AML-193 (cell line): ENCODE measurements around the gene IL17B.

ENCODE experiments used
- DNase-seq, 2 experiments: peaks; one replicate each; lab custom pipeline; 2025; lab: John Stamatoyannopoulos, UW

IL17B gene

DNA sequence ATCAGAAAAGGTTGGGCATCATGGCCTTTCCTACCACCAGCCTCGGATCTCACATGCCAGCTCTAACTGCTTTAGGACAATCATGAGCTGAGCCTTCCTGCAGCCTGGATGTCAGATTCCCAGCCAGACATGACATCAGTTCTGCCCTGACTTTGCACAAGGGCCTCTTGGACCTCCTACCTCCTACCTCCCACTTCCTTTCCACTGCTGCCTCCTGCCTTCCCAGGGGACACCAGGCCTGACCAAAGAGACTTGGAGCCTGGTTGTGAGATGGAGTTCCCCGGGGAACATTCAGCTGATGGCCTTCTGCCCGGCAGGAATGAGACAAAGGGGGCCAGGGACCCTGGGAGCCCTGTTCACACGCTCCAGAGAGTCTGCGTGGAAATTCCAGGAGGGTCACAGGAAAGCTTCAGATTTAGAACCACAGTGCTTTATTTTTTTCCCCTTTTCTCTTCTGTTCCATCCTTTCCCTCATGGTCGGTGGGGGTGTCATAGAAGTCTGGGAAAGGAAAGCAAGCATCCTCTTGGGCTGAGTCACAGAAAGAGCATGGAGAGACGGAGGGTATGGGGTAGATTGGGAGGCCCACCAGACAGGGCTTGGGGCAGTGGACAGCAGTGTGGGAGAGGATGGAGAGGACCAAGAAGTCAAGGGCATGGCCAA is 35.4 kb upstream of the IL17B start:
- DNase-seq, result no peak

DNA sequence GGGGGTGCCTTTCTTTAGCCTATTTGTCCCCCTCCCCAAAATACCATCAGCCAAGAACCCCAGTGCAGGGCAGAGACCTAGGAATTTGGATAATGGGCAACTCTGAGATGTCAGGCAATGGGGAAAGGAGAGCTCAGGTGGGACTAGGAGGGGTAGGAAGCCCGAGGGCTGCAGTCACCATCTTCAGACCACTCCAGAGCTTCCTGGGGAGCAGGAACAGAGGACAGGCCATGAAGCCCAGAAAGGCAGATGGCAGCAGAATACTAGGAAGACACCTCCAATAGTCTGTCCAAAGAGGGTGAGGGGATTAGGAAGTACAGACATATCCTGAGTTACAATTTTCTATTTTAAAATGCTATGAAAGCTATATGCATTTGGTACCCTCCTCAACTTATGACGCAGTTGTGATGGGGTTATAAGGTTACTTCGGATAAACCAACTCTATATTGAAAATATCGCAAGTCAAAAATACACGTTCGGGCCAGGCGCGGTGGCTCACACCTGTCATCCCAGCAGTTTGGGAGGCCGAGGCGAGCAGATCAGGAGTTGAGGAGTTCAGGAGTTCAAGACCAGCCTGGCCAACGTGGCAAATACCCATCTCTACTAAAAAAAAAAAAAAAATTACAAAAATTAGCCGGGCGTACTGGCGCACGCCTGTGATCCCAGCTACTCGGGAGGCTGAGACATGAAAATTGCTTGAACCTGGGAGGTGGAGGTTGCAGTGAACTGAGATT is 34.6 kb upstream of the IL17B start:
- DNase-seq, result no peak

- DNase-seq, result no peak
Measured at GRCh38 chr5:149412783-149413476, 33.8 kb upstream of the IL17B start.

- DNase-seq, result no peak
Measured at GRCh38 chr5:149411738-149412519, 32.8 kb upstream of the IL17B start.

- no peak for DNase-seq
Measured at GRCh38 chr5:149410721-149411432, 31.8 kb upstream of the IL17B start.

DNA sequence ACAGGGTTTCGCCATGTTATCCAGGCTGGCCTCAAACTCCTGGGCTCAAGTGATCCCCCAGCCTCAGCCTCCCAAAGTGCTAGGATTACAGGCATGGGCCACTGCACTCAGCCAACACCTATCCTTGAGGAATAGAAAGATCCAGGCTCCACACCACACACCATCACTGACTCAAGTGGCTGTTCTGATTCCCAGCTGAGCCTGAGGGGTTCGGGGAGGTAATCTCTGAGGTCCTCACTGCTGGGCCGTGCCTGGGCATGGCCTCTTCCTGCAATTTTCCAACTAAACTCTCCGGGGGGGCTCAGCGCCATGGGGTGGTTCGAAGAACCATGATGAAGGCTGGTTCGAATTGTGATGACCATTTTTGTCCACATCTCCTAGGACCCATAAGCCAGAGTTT is 31.0 kb upstream of the IL17B start:
- no peak for DNase-seq

DNA sequence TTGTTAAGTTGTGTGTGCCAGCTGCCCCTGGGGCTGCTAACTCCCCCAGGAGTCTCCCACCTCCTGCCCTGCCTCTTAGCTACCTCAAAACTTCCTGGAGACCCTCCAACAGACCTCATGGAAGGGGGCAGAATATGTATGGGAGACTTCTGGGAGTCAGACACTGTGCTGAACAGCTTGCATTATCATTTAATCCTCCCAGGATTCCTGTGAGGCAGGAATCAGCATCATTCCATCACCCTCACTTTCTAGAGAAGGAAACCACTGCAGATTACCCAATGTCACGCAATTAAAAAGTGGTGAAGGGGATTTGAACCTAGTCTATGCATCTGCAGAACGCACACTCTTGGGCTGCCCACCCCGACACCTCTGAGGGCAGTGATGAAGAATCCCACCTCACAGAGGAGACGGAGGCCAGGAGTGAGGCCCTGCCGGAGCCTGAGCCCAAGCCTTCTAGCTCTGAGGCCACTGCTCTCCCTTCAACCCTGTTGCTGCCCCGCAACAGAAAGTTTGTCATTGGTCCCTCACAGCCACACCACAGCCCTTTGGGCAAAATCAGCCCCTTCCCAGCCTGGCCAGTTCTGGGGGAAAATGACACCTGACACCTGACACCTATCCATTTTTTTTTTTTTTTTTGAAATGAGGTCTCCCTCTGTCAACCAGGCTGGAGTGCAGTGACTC is 30.3 kb upstream of the IL17B start:
- DNase-seq, result no peak

GRCh38 chr5:149408252-149409099 is 29.4 kb upstream of the IL17B start:
- DNase-seq, result no peak

- no peak for DNase-seq
Measured at GRCh38 chr5:149407323-149408251, 28.5 kb upstream of the IL17B start.

- no peak for DNase-seq
Measured at GRCh38 chr5:149406979-149407306, 27.9 kb upstream of the IL17B start.

- no peak for DNase-seq
Measured at GRCh38 chr5:149406203-149406978, 27.3 kb upstream of the IL17B start.

GRCh38 chr5:149405550-149406202 is 26.6 kb upstream of the IL17B start:
- no peak for DNase-seq

DNA sequence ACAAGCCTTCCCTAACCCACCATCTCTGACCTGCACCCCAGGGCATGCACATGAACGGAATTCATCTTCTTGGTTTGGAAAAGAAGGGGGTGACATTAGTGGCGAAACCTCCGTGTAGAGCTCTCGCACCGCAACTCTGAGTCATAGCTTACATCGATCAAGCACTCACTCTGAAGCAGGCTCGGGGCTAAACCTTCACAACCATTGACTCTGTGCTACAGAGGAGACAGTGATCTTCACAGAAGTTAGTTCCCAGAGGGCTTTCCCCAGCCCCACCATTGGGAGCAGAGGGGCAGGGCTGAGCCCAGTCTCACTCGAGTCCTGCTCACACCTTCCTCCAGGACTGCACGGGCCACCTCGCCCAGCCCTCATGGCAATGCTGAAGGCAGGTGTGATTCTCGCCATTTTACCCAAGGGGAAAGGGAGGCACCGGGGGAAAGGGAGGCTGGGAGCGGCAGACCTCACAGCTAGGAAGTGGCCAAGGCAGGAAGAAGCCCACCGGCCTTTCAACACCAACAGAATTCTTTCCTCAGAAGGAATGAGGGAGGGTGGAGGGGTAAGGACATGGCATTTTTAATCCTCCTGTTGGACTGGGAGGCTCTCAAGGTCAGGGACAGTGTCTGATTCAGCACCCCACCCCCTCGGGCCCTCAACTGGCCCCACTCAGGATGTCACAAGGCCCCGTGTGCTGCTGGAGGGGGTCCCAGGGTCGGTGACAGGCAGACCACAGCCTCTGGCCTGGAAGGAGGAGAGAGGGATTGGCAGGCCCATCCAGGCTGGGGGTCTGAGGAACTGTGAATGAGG is 25.9 kb upstream of the IL17B start:
- no peak for DNase-seq

GRCh38 chr5:149403923-149404745 is 25.0 kb upstream of the IL17B start:
- no peak for DNase-seq

GRCh38 chr5:149402291-149402690 is 23.2 kb upstream of the IL17B start:
- DNase-seq, result no peak

DNA sequence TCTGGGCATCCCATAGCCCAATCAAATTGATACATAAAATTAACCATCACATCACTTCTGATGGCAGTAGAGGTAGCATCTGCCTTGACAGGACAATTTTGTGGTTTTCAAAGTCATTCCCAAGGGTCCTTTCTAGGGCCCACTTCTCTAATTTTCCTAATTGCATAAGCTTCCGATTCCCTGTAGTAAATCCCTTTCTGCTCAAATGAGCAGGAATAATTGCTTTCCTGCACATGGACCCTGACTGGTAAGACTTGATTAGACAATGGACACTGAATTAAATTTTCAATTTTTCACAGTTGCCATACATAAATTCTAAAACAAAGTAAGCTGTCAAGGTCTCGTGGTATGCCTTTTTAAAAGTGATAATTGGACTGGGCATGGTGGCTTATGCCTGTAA is 22.0 kb upstream of the IL17B start:
- no peak for DNase-seq
